CD4-positive, alpha-beta T cell treated with Interleukin-6 for 4 hours (primary cell): ENCODE results near the gene CCNY.
A peak's percentile ranks its signal among the peaks of the same experiment; 100 is the strongest.
"Not testable (repeated sequence)": the region's sequence is repeated elsewhere in the genome, so short reads cannot be mapped to it uniquely, and the experiment has no call there.

Experiments used
- DNase-seq: peaks from one replicate; pipeline ENCODE4 v3.0.0-alpha.2; 2020; ENCODE audit warnings: mixed read lengths

The CCNY gene

DNA sequence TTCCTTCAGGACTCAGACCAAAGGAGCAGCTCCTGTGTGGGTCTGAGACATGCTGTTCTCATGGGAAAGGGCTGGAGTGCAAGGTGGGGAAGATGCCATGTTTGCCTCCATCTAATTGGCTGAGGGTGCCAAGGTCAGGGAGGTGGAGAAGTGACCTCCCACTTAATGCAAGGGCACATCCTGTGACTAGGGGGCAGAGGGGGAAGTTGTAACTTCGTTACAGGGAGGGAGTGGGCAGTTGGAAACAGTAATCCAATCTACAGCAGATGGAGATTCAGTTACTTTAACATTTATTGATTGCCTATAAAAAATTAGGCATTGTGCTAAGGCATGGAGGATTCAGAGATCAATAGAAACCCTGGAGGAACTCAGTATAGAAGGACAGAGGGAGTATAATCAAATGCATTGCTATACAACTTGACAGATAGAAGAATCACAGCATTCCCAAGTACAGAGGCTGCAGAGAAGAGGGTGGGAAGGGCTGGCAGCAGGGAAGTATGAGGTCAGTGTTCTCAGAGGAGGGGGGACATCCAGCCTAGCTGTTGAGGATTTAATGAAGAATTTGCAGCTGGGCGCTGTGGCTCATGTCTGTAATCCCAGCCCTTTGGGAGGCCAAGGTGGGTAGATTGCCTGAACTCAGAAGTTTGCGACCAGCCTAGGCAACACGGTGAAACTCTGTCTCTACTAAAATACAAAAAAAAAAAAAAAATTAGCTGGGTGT is 75.9 kb downstream of the CCNY start:
- DNase-seq = no peak

DNA sequence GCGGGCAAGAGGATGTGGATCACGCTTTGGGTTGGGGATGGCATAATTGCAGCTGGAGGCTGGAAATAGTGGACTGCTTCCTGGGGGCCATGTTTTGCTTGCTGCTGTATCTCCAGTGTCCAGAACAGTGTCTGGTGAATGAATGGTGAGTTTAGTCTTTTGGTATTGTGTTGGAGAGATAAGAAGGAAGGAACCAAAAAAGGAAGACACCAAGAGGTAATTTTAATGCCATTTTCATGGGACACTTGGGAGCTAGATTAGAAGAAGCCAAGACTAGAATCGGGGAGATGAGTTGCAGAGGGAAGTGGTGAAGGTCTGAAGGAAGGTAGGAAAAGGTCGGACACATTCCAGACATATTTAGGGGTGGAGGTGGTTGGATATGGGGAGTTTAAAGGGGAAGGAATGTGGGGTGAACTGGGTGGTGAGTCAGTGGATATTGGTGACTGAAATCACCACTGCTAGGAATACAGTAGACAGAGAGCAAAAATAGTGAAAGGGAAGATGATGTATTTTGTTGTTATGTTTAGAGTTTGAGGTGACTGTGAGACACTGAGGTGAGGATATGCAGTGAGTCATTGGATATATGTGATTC is 76.7 kb downstream of the CCNY start:
- no peak for DNase-seq

DNA sequence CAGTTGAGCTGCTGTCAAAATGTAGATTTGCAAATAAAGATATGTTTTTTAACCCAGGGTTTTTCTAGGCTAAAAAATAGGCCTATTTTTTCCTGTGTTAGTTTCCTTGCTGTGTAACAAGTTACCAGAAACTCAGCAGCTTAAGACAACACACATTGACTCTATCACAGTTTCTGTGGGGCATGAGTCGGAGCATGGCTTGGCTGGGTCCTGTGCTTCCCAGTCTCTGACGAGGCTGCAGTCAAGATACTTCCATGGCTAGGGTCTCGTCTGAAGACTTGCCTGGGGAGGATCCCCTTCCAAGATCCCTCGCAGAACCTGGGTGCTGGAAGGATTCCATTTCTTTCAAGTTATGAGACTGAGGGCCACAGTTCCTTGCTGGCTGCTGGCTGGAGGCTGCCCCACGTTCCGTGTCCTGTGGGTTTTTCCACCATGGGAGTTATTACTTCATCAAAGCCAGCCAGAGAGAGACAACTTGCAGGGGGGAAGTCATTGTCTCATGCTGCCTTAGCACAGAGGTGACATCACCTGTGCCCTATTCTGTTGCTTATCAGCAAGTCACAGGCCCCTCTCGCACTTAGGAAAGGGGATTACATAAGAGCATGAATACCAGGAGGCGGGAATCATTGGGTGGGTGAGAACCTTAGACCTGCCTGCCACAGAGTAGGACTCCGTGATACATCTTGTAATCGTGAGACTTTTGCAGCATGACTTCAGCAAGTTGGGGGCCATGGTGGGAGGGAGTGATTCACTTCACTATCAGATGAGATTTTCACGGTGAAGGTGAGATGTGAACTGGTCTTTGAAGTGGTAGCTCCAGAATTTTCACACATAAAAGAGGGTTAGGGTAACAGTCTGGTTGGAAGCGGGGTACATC is 77.9 kb downstream of the CCNY start:
- peak; percentile 41 for DNase-seq

DNA sequence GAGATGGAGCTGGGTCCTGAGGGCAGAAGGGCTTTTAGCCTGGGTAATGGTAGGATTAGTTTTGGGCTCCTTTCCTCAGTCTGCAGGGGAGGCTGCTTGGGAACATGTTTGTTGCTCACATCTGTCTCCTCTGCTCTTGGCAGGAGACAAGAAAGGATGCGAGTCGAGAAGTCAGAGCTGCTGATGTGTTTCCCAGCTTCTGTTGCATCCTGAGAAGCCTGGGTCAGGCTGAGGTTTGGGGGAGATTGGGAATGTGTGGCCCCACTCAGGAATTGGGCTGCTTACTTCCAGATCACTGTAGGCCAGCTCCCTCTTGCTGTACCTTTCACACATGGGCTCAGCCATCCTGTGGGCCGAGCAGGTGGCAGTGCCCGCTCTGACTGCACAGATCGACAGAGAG is 79.2 kb downstream of the CCNY start:
- no peak for DNase-seq

DNA sequence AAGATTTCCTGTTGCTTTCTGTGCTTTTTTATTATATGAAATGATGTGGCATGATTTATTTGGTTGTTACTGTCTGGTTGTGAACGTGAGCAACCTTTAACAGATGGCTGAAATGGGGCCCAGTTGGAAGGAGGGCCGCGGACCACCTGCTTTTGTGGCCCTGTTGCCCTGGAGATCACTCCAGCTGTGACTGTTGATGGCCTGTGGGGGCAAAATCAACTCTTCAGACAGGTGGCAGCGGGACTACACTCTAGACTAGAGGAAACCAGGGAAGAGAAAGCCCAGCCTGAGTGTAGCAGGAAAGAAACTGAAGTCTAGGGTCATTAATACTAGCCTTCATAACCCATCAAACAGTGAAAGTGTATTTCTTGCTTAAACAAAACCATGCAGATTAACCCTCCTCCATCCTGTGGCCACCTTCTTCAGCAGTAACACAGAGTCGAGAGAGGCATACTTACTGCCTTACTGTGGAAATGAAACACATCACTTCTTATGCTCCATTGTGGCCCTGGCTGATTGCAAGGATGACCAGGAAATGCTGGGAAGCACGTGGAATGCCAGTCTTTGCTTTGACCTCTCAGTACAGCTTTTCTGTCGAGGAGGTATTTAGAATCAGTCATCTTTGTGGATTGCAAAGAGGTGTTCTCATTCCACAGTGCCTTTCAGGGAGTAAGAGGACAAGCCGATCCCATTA is 80.5 kb downstream of the CCNY start:
- no peak for DNase-seq

DNA sequence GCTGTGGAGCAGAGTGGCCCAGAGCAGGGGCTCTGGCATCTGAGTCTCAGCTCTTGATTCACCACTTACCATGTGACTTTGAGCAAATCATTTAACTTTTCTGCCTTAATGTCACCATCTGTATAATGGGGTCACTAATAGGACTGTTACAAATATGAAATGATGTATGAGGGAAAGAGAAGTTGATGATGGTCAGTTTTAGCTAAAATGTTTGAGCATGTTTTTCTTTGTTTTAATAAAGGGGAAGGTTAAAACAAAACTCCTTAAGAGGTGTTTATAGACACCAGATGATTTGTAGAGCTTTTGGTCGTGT is 81.0 kb downstream of the CCNY start:
- no peak for DNase-seq

DNA sequence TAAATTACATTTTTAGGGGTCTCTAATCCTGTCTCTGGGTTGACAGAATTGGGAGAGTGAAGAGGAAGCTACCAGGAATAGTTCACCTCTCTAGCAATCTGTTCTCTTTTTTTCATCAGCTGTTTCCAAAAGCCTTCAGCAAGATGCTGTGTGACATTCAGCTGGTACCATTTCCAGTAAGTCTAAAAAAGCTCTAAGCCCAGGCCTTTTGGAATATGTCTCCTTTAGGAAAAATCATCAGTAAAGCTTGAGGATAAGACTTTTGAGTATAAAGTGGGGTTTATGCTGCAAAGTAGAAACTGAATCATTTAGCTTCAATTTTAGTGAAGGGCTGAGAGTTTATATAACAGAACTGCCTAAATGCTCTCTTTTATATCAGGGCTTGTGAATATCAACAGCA is 81.5 kb downstream of the CCNY start:
- DNase-seq = no peak

DNA sequence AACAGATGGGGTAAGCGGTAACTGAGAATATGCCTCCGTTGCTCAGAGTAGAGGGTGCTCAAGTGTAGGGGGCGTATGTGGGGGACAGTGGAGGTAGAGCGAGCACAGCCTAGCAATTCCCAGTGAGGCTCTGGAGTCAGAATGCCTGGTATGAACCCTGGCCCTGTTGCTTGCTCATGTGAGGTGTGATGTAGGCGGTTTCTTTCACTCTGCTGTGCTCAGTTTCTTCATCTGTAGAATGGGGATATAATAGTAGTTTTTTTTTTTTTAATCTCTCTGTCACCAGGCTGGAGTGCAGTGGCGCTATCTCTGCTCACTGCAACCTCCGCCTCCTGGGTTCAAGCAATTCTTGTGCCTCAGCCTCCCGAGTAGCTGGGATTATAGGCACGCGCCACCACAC is 82.3 kb downstream of the CCNY start:
- not testable (repeated sequence) for DNase-seq

DNA sequence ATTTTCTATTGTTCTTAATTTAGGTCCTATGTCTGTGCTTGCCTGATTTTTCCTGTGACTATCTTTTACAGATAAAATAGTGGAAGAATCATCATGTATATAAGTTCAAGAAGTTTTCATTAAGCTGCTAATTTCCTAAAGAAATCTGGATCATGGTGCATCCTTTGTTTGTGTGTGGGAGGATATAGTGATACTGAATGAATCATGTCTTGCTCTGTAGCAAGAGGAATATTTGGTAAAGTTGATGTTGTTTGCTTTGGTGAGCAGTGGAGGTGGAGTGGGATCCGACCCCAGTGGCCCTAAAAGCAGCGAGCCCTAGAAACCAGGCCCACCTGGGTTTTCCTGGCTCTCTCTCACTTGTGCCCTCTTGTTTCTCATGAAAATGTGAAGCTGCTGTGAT is 83.7 kb downstream of the CCNY start:
- no peak for DNase-seq

DNA sequence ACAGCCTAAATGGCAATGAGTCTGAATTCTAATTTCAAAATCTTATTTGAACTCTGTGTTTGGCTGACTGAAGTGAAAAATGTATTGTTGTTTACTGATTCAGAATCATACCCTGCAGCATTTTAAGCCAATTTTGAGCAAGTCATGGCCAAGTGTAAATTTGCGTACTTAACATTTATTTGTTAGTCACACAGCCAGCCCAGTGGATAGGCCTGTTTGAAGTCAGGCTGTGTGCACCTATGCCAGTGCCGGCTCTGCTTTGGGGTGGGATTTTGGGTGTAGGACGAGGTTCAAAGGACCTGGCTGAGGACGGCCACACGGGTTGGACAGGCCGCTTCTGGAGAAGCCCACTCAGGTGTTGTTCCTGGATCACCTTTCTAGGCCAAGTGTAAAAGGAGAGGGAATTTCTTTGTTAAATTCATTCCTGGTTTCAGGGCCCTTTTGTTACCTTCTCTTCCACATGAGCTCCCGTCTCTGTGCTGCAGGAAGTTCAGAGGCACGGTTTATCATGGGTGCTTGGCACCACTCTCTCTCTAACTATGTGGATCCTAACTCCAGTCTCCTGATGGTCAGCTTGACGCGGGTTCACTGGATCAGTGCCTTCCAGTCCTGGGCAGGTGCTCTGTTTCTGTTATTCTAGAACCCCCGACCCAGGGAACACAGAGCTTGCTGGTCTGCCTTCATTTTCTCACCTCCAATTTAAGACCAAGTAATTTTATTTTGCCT is 84.7 kb downstream of the CCNY start:
- no peak for DNase-seq

DNA sequence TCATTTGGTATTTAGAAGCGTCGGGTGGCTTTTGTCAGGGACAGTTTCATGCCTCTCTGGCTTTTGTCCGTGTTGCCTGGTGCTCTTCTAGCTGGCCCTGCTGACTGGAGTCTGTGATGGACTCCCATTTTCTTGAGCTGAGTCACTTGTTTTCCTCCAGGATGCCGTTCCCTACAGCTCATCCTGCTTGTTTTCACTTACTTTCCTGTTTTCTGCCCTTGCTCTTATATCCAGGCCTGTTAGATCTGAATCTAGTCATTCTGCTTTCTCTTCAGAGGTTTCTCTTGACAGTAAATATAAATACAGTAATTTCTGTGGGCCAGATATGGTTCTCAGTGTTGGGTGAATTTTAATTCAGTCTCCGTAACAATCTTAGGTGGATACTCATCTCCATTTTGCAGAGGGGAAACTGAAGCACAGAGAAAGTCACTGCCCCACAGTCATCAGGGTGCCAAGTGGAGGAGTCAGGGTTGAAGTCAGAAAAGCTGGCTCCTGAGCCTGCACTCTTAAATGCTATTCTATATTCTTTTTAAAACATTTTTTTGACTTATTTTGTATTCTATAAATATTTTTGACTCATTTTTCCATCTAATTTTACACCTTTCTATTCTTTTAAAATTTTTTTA is 85.4 kb downstream of the CCNY start:
- DNase-seq = no peak

DNA sequence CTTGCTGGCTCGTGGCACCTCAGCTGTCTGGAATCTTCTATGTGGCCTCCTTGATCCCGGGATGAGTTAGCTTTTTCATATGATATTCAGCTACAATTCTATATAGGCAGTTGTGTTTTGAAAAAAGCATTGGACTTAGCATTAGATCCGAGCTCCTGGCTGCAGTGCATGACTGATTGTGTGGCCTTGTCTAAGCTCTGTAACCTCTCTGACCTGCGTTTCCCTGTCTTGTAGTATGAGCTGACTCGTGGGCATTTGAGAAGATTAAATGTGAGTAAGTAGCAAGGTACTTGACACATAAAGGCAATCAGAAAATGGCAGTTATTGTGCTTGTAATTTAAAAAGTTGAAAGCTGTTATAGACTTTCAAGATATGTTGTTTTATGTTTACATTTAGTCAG is 85.9 kb downstream of the CCNY start:
- no peak for DNase-seq

DNA sequence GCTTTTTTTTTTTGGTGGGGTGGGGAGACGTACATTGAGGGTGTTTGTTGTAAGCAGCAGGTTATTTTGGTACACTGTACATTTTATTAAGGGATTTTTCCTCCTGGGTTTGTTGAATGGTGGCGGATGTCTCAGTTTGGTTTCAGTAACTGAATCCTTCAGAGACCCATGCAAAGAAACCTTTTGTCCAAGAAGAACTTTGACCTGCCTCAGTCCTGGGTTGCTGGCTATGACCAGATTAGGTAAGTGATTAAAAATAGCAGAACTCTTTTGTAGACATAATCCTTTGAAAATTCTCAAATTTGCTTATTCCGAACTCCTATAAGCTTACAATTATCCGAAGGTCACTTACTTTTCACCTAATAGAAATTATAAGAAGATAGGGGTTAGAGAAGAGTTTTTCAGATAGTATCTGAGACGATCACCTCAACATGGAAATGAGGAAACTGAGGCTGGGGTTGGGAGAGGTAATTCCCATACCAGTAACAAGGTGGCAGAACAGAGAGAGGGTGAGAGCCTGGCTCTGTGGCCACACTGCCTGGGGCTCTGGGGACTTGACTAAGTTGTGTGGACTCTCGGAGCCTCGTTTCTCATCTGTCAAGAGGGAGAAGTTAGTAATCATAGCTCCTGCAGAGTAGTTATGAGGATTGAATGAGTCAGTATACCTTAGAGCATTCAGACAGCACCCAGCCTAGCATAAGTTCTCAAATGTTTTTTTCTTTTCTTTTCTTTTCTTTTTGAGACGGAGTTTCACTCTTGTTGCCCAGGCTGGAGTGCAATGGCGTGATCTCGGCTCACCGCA is 87.4 kb downstream of the CCNY start:
- DNase-seq = no peak

DNA sequence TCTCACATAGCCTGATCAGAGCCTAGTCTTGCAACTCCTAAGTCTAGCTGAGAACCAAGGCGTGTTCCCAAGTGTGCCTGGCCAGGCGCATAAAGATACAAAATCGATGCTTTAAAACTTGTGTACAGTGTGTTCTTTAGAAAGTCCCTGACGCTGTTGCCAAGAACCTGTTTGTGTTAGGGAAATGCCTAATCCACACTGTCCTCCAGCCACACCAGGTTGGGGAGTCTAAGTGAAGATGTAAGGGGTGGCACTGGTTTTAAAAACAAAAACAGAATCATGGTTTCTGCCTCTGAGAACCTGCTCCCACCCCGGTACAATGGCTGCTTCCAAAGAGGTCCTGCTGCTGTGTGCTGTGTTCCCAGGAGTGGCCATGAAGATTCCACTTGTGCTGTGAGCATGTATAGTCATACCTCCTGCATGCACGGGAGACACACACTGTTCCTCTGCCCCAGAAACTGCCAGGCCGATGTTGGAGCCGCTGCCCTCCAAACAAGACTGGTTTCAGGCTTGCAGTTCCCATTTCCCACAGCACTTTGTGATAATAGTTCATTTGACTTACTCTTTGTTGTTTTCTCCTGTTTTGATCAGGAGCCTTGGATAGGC is 88.5 kb downstream of the CCNY start:
- DNase-seq = no peak

DNA sequence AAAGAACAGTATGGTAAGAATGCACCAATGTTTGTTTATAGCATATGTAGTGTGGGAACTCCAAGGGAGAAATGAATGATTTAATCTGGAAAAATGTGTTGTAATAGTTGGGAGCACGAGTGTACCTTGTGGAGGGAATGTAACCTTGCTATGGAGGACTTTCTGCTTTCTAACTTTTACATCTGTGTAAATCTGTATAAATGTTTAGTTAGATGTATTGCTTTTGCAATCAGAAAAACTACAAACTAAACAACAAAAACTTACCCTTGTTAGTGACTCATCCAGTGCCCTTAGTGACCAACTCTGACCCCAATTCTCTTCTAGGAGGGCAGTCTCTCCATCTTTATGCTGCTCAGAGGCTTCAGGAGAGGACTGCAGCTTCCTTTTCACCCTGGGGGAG is 89.3 kb downstream of the CCNY start:
- DNase-seq = no peak

DNA sequence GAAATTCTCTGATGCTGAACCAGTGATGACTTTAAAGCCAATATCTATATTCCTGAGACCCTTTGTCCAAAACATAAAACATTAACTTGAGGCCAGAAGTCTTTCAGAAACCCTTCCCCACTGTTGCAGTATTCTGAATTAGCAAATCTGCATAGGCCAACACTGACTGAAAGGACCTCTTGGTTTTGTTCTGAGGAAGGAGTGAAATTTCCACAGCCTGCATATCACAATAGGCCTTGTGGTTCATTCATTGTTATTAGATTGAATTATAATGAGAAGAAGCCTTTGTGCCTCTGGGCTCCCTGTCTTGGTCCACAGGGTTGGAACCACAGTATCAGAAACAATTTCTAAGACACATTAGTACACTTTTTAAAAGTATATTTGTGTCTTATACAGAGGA is 90.3 kb downstream of the CCNY start:
- DNase-seq = no peak

DNA sequence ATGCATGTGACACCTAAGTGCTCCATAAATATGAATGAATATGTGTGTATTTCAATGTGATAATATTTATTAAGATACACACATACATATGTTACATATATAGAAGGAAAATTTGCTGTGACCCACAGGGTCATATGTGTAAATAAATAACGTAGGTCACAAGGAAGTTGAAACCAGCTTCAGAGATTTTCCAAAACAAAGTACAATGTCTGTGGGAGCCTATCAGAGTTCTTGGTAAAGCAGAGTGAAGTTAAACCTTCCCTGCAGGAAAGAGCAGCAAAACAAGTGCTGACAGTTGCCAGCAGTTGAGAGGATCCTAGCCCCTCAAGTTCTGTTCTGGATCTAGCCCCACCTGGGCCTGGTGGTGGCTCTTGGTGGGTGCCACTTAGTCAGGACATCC is 91.2 kb downstream of the CCNY start:
- no peak for DNase-seq

DNA sequence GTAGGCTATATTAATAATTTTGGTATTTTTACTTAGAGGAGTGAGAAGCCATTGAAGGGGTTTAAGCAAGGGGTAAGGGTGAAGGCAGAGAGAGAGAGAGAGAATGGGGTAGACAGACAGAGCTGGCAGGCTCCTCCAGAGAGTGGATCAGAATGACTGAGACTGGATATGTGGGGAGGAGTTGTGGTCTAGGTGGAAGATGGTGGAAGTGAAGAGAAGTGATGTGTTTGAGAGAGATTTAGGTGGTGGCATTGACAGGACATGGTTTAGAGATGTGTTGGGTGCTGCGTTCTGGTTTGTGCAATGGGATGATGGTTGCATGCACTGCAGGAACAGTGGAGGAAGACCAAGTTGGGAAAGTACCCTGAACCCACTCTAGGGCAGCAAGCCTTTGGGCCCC is 92.2 kb downstream of the CCNY start:
- no peak for DNase-seq

DNA sequence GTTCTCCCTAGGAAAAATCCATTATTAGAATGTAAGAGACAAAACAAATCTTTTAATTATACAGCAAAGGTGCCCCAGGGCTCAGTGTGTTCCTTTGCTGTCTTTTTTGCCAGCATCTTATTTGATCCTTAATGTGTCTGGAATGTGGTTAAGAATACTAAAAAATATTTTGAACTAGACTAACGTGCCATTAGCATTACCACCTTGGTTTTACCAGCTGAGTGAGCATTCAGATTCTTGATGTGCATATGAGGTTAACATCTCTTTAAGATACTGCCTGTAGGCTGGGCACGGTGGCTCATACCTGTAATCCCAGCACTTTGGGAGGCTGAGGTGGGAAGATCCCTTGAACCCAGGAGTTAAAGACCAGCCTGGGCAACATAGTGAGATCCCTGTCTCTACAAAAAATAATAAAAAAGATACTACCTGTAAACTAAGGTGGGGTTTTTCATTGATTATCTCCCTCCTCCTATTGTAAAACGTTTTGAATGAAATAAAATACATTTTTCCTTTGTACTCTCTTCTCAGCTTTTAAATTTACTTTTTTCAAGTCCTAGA is 96.6 kb downstream of the CCNY start:
- DNase-seq = no peak

DNA sequence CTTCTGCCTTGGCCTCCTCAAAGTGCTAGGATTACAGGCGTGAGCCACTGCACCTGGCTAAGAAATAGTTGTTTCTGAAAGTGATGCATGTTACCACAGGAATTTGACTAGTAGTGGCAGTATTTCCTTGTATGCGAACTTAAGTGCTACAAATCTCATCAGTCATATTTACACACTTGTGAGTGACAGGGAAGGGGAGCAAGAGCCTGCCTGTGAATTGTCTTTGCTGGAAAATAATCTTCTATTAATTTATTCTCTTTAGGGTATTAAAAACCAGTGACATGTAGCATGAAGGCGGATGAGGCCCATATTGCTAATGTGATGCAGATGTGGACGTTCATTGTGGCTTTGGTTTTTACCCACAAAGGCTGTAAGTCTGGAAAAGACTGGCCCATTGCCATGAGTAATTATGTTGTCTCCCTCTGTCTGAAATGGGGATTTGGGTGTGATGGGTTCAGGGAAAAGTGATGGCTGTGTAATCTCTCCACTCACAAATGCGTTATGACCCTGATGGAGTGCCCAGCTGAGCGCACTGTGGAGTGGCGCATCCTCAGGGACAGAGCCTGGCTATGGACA is 97.6 kb downstream of the CCNY start:
- no peak for DNase-seq
